CD4-positive, alpha-beta T cell treated with Interleukin-4 for 4 hours (primary cell): ENCODE measurements around the gene SLC30A7.
"Not testable (repeated sequence)": the region's sequence is repeated elsewhere in the genome, so short reads cannot be mapped to it uniquely, and the experiment has no call there.

Experiments
- DNase-seq: peaks from one replicate; pipeline ENCODE4 v3.0.0-alpha.2; 2020

SLC30A7 gene, protein sequence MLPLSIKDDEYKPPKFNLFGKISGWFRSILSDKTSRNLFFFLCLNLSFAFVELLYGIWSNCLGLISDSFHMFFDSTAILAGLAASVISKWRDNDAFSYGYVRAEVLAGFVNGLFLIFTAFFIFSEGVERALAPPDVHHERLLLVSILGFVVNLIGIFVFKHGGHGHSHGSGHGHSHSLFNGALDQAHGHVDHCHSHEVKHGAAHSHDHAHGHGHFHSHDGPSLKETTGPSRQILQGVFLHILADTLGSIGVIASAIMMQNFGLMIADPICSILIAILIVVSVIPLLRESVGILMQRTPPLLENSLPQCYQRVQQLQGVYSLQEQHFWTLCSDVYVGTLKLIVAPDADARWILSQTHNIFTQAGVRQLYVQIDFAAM

DNA sequence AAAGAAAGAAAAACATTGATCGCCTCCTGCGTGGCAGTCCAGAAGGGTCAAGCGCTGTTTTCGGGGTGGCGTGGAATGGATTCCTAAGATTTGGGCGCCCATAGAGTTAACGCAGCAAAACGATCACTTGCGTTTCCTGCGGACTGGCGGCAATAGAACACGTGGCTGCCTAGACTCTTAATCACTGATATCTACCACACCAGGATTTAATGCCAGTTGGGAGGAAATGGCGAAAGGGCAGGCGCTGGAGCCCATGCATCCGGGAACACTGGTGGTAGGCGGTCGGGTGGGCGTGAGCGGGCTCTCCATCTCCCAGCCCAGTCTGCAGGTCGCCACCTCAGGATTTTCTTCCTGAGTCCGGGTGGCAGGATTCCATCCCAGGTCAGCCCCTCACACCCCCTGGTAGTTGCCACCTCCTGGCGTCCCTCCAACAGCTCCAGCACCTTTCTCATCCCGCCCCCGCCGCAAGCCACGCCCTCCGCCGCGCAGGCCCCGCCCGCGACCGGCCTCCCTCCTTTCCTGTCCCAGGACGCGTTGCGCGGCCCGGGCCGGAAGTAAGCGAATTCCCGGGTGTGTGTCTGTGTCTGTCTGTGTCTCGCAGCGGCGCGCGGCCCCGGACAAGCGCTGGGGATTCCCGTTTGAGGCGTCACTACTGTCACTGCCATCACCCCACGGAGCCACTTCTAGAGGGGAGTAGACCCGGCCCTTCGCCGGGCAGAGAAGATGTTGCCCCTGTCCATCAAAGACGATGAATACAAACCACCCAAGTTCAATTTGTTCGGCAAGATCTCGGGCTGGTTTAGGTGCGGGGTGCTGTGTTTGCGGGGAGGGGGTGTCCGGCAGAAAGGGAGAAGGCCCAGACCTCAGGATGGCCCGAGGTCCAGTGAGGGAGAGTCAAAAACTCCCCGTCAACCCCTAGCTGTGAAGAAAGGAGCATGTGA lies at the start of gene SLC30A7:
SLC30A7 (plus strand) TSS at position 551 of the 941 bp plus-strand sequence; CDS start at position 724, 173 bp downstream.
- DNase-seq = peak; percentile 95

DNA sequence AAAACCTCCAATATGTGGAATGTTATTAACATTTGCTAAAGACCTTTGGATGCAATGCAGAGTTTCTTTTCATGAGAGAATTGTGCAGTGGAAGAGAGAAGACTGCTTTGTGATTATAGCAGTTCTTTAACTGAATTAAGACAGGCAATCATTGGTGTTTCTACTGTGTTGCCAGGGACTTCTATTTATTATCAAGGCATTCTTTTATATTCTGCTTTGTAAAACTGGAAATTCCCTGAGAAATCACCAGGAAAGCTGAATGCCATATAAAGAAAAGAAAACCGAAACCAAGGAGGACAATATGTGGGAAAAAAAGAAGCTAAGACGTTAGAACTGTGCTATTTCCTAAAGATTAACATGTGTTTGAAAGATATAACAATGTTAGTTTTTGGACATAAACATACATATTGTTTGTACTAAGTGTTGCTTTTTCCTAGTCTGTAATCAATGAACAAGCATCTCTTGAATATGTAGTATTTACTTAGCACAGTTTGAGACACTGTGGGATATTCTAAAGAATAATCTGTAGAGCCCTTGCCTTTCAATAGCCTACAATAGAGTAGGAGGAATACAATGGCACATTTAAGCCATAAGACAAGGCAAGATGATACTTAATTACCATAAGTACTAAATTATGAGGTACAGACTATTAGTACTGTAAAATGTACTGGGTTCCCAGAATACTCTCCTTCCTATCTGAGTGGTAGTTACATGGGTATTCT lies 48.4 kb upstream of the SLC30A7 start:
- no peak for DNase-seq

DNA sequence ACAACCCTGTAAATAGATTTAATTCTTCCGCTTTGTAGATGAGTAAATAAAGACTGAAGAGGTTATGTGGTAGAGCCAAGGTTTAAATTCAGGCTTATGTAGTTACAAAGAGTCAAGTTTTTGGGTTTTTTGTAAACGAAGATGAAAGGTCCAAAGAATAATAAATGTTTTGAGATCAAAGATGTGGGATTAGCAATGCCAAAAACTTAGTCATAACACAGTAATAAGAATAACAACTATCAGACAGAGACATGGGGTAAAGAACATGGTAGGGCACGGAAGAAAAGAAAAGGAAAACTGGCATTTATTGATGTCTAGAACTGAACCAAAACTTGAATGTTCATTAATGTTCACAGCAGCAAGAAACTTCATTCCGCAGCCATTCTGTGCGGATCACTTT lies 44.2 kb upstream of the SLC30A7 start:
- no peak for DNase-seq

DNA sequence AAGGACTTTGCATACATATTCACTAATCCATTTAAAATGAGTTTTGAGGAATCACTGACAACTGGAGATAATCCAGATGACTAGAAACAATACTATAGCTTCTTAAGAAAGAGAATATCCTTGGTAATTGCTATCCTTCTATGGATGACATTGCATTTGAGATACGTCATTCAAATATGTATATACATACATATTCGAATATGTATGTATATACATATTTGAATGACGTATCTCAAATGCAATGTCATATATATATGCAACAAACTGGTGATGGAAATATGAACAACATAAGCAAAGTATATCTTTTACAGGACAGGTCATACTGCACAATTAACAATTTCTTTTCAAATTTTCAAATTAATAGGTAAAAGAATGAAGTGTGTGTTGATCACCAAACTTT lies 42.9 kb upstream of the SLC30A7 start:
- DNase-seq = no peak

DNA sequence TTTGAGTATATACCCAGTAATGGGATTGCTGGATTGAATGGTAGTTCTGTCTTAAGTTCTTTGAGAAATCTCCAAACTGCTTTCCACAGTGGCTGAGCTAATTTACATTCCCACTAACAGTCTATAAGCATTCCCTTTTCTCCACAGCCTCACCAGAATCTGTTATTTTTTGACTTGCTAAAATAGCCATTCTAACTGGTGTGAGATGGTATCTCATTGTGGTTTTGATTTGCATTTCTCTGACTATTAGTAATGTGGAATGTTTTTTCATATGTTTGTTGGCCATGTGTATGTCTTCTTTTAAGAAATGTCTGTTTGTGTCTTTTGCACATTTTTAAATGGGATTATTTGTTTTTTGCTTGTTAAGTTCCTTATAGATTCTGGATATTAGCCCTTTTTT lies 40.8 kb upstream of the SLC30A7 start:
- DNase-seq = not testable (repeated sequence)

DNA sequence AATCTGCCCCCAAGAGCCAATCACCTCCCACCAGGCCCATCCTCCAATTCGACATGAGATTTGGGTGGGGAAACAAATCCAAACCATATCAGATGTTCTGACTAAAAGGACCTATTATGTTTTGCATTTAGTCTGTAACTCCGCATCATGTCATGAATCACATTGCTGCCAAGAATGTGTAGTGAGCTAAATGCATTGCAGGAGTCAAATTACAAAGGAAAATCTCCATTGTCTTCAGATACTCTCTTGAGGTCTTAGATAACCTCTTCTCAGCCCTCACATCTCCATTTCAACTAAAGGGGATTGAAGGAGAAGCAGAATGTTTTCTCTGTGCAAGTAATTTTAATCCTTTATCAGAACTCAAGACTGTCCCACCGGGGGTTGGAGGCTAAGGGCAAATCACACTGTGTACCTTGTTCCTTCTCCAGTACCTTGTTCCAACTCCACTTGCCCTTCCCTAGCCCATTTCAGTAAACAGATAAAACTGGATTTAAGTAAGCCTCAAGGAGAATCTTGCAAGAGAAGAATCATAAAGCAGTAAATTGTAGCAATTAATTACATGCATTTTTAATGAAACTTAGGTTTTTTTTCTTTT lies 35.4 kb upstream of the SLC30A7 start:
- no peak for DNase-seq

DNA sequence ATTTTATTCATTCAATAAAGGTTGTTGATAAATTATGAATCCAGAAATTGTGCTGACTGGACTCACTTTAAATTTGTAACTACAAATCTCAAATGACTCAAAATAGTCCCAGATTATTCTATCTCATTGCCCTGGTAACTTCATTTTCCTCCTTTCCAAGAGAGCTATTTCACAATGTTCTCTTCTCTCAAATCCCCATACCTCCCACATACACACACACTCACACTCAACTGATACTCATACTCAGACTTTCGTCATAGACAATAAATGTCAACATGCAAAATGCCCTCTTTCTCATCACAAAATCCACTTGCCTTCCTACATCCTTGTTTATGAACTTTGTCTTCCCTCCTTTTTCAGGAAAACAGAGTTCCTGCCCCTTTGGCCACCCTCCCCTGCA lies 34.5 kb upstream of the SLC30A7 start:
- no peak for DNase-seq

DNA sequence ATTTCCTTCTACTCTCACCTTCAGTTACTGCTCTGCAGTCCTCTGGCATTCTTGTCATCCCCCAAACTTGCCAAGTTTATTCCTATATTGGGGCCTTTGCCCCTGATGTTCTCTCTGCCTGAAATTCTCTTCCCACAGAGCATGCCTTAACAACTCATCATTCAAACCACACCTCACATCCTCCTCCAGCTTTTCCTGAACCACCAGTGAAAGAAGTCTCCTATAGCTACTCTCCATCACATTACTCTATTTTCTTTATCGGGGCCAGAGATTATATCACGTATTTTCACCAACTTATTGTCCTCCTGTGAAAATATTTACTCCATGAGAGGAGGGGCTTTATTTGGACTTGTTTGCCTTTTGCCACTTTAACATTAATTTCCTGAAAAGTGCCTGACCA lies 33.3 kb upstream of the SLC30A7 start:
- no peak for DNase-seq

DNA sequence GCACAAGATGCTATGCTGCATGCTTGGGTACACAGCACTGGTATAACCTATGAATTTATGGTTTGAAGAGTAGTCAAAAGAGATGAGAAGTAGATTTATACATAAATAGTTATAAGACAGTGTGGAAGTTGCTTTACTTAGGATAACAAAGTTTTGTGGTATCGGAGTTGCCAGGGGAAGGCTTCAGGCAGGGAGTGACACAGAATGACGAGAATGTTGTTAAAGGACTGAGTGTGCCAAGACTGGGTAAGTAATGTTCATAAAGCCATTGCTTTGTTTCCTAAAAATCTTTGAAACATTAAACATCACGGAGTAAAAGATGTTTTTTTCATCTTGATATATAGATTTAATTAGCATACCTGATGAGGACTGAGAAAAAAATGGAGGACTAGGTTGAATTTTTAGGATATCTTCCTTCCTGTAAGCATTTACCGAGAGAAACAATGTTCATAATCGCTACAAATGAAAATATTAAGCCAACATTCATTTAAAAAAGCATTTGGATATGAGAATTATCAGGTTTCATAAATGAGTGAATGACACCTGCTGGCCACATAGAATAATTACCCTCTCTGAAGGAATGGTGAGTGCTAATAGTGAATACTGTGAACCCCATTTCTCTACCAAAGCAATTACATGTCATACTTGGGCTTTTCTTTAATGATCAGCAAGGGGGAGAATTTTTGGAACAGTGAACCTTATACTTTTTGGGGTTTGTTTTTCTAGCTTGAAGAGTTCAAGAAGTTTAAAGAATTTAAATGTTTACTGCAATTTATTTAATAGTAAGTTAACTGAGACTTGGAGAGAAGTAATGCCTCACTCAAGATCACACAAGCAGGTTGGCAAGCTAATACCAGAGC lies 29.6 kb upstream of the SLC30A7 start:
- peak; percentile 37 for DNase-seq

DNA sequence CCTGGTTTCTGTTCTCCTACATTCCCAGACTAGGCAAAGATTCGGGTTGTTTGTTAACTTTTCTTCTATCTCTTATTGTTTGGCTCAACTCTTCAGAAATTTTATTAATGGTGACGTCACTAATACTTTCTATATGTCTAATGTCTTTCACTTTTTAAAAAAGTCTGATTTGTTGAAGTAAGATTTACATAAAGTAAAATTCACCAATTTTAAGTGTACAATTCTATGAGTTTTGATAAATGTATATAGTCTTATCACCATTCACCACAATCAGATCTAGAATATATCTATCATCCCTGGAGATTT lies 29.0 kb upstream of the SLC30A7 start:
- DNase-seq = no peak

DNA sequence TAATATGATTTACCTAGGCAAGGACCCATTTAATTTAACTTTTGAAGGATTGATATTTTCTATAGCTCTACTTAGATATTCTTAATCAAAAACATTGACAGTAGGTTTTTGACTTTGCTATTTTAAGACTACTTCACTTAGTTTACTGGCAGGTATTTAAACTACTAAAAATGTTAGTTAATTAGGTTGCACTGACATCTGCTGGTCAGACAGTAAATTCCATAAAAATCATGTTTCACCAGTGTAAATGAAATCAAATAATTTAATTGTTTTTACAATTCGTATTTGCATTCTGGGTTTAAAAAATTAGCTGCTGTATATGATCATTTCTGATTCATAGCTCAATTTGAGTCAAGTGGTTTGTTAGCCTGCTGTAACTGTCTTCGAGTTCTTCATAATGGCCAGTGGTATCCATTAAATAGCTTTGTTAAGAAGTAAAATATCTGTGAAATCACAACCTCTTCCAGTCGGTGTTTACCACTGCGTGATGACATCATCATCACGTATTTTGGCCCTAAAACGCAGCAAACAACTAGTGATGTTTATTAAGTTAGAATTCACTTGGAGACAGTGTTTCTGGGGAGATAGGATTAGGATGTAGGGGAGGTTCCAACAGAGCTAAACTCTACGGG lies 27.4 kb upstream of the SLC30A7 start:
- DNase-seq = peak; percentile 56

DNA sequence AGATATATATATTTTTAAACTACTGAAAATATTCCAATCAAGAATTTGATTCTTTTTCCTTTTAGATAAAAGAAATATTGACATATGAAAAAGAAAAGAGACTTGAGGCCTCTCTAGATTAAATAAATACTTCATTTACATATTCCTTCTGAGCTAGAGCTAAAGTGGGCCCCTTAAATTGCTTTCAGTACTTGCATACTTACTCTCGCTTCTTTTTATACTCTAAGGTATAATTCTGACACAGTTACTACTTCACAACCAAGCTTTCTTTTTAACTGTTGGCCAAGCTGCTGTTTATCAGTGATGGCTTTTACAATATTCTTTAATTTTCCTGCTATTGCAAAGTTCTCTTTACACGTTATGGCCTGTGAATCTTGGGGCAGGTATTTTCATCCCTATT lies 25.9 kb upstream of the SLC30A7 start:
- DNase-seq = no peak

DNA sequence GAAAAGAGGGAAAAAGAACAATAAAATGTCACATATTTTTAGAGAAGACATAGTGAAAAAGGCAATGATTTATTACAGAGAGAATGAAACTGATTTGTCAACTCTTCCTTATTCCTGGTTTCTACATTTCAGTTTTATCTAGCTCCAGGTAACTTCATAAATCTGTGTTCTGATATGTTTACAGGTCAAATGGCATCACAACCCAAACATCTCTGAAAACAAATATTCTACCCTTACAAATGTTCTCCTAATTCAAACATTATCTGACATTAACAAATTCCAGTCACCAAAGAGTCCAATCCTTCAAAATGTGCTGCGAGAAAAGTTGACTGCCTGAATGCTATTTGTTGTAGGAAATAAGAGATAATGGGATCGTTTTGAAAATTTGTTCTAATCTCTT lies 21.5 kb upstream of the SLC30A7 start:
- no peak for DNase-seq

DNA sequence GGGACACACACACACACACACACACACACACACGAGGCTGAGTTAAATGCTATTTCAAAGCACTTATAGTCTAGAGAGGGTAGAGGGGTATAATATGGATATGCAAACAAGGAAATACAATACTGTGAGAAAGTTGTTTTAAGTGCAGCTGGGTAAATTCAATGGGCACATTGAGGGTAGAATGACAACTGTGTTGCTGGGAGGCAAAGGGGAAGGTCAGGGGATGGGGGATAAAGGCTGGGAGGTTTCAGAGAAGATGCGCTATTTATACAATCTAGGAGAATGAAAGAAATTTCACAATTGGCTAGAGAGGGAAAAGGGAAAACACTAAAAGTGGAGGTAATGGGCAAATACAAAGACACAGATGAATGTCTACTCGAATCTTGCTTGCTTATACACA lies 20.7 kb upstream of the SLC30A7 start:
- no peak for DNase-seq

DNA sequence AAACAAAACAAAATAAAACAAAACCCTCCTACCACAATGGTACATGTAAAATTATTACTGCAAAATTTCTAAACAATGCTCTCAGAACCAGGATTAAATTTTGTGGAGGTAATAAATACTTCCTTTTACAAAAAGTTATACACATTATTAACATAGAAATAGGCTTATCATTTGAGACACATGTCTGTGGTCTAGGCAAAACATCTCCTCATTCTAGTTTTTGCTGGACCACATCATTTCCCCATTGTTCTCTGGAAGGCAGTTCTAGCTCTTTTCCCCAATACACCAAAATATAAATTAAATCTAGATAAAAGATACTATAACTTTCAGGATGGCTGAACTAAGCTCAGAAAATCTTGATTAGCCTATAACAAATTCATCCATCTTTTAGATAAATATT lies 19.6 kb upstream of the SLC30A7 start:
- DNase-seq = no peak

DNA sequence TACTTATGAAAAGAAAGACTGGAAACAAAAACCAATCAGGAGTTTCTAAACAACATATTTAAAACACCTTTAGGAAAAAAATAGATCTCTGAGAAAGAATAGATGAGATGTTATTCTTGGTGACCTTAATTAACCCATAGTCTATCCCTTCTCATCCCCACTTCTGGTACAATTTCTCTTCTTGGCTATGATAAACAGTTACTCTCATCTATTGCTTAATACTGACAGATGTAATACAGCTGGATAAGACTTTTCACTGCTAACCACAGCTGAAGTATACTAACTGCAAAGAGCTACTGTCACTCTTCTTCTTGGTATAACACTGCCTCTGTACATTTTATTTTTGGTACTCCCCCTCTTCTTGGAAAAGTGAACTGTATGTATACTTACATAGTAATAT lies 16.5 kb upstream of the SLC30A7 start:
- no peak for DNase-seq

DNA sequence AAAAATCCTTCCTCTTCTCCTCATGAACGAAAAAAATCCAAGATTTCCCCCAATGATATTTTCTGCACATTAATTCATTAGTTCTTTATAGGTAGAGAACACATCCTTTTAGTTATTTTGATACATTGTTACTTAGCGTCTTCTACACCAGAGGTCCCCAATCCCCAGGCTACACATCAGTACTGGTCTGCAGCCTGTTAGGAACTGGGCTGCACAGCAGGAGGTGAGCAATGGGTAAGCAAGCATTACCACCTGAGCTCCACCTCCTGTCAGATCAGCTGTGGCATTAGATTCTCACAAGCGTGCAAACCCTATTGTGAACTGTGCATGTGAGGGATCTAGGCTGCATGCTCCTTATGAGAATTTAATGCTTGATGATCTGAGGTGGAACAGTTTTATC lies 14.2 kb upstream of the SLC30A7 start:
- DNase-seq = no peak

DNA sequence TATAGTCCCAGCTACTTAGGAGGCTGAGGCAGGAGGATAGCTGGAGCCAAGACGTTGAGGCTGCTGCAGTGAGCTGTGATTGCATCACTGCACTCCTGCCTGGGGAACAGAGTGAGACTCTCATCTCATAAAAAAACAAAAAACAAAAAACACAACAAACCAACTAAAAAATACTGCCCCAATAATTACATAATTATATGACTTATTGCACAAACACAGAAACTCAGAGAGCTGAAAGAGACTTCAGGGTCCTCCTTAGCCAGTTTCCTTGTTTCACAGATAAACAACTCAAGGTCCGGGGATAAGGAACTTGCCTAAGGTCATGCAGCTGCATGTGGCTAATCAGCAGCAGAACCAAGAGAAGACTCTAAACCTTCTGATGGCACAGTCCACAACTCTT lies 13.2 kb upstream of the SLC30A7 start:
- DNase-seq = no peak

DNA sequence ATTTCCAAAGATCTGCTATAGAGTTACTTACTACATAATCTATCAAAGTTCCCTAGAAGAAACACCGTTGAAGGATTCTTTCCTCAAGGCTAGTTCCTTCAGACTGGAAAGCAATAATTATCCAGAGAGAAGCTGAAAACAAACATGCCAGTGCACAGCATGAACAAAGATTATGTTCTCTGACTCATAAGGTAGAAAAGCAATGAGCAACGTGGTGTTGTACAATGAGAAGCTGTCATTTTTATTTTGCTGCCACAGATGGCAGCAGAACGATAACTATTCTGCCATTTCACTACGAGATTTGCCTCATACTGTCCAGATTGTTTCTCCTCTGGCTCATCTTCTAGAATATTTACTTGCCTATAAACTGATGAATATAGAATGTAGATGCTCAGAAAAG lies 11.9 kb upstream of the SLC30A7 start:
- no peak for DNase-seq

DNA sequence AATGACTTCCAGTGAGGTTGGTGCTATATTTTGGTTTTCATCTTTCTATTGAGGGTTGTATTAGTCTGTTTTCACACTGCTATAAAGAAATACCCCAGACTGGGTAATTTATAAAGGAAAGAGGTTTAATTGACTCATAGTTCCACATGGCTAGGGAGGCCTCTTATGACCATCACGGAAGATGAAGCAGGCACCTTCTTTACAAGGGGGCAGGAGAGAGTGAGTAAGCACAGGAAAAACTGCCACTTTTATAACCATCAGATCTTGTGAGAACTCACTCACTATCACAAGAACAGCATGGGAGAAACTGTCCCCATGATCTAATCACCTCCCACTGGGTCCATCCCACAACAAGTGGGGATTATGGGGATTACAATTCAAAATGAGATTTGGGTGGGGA lies 6.9 kb upstream of the SLC30A7 start:
- not testable (repeated sequence) for DNase-seq

DNA sequence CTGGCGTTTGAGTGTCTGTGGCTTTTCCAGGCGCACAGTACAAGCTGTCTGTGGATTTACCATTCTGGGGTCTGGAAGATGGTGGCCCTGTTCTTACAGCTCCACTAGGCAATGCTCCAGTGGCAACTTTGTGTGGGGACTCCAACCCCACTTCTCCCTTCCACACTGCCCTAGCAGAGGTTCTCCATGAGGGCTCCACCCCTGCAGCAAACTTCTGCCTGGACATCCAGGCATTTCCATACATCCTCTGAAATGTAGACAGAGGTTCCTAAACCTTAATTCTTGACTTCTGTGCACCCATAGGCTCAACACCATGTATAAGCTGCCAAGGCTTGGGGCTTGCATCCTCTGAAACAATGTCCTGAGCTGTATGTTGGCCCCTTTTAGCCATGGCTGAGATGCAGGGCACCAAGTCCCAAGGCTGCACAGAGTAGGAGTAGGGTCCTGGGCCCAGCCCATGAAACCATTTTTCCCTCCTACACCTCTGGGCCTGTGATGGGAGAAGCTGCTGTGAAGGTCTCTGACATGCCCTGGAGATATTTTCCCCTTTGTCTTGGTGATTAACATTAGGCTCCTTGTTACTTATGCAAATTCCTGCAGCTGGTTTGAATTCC lies 5.9 kb upstream of the SLC30A7 start:
- not testable (repeated sequence) for DNase-seq
